ENCODE data around the gene BLTP3A.

DNA sequence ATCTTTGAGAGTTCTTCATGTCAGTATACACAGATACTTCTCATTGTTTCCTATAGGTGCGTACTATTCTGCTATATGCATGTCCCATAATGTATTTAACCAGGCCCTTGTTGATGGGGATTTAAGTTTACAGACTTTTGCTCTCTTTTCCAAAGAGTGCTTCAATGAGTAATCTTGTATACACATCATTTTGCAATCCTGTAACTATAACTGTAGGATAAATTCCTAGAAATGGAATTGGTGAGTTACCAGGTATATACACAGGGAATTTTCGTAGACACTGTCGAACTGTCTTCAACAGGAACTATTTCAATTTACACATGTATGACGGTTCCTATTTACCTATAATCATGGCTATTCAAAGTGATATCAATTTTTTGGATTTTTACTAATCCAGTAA lies 49.8 kb upstream of the BLTP3A start:
- TF ChIP-seq, protein P1, sequence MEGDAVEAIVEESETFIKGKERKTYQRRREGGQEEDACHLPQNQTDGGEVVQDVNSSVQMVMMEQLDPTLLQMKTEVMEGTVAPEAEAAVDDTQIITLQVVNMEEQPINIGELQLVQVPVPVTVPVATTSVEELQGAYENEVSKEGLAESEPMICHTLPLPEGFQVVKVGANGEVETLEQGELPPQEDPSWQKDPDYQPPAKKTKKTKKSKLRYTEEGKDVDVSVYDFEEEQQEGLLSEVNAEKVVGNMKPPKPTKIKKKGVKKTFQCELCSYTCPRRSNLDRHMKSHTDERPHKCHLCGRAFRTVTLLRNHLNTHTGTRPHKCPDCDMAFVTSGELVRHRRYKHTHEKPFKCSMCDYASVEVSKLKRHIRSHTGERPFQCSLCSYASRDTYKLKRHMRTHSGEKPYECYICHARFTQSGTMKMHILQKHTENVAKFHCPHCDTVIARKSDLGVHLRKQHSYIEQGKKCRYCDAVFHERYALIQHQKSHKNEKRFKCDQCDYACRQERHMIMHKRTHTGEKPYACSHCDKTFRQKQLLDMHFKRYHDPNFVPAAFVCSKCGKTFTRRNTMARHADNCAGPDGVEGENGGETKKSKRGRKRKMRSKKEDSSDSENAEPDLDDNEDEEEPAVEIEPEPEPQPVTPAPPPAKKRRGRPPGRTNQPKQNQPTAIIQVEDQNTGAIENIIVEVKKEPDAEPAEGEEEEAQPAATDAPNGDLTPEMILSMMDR (IDR thresholded peaks at IDR 0.05; ENCODE audit: insufficient read depth, low read length): no peak
- TF ChIP-seq GABPA (IDR thresholded peaks at IDR 0.05; ENCODE audit: low read depth) (no peak), SPI1 (IDR thresholded peaks at IDR 0.05; ENCODE audit: borderline replicate concordance, low read depth) (no peak), POLR2AphosphoS5 (IDR thresholded peaks at IDR 0.05; ENCODE audit: low read depth) (no peak)

Measured in HL-60 (cell line).